ENCODE data around the gene SMAD7.

The SMAD7 gene

DNA sequence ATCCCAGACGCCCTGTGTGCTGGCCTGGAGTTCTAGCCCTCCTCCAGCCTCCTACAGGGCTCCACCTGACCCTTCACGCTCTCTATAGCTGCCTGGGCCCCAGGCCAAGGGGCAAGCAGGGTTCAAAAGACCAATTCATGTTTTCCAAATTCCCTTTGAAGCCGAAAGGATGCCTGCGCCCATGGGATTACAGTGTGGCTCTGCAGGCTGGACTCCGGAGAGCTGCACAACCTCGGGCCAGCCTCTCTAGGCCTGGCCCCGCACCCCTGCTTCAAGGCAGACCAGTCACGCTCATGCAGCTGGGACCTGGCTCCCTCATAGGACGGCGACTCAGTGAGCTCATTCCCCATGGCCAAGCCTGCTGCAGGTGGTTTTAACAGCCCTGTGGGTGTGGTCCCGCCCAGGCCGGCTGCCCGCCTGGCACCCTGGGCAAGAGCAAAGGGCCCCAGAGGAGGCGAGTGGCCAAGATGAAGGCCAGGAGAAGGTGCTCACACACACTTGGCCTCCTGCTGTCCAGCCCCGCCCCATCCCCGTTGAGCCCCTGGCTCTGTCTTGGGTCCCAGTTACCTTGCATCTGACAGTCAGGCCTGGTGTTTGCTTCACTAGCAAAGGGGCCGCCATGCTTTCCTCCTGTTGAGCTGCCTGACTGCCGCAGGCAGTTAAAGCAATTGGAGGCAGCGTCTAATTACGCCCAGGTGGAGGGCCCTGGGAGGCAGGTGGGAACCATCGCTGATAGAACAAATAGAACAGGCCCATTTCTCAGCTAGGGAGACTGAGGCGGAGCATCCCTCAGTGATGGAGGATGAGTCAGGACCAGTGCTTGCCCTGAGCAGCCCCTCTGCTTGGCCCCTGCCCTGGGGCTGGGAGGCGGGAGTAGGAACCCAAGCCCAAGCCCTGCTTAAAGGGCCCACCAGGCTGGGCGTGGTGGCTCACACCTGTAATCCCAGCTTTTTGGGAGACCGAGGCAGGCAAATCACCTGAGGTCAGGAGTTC, 56.9 kb downstream of the SMAD7 start:
- CTCF ChIA-PET: no interaction called here
- TF ChIP-seq CTBP1 (IDR thresholded peaks at IDR 0.05; ENCODE audit: borderline replicate concordance): no peak
- TF ChIP-seq, protein P1, sequence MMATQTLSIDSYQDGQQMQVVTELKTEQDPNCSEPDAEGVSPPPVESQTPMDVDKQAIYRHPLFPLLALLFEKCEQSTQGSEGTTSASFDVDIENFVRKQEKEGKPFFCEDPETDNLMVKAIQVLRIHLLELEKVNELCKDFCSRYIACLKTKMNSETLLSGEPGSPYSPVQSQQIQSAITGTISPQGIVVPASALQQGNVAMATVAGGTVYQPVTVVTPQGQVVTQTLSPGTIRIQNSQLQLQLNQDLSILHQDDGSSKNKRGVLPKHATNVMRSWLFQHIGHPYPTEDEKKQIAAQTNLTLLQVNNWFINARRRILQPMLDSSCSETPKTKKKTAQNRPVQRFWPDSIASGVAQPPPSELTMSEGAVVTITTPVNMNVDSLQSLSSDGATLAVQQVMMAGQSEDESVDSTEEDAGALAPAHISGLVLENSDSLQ (IDR thresholded peaks at IDR 0.05): no peak
- TF ChIP-seq FOXA1 (IDR thresholded peaks at IDR 0.05): no peak
- no peak for DNase-seq (ENCODE audit: extremely low spot score)
- POLR2A ChIA-PET: no interaction called here

DNA sequence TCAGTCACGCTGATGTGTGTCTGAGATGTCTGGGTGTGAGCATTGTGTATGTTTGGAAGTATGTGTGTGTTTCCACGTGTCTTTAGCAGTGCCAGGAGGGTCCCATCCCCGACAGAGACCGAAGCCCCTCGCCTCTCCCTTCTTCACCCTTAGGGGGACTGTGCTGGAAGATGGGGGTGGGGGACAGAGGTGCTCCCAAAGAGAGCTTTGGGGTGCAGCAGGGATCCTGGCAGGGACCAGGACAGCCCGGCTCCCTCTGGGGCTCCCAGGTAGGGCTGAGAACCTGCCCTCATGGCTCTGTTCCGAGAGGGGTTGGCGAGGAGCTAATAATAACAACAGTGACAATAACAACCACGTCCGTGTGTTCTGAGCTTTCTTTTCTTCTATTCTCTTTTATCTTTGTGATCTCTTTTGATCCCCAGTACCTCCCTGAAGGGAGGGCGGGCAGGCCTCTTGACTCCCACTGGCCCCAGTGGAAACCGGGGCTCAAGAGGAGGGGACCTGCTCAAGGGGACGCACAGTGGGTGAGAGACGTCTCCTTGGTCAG, 57.6 kb downstream of the SMAD7 start:
- DNase-seq (ENCODE audit: extremely low spot score): no peak
- POLR2A ChIA-PET: no interaction called here

DNA sequence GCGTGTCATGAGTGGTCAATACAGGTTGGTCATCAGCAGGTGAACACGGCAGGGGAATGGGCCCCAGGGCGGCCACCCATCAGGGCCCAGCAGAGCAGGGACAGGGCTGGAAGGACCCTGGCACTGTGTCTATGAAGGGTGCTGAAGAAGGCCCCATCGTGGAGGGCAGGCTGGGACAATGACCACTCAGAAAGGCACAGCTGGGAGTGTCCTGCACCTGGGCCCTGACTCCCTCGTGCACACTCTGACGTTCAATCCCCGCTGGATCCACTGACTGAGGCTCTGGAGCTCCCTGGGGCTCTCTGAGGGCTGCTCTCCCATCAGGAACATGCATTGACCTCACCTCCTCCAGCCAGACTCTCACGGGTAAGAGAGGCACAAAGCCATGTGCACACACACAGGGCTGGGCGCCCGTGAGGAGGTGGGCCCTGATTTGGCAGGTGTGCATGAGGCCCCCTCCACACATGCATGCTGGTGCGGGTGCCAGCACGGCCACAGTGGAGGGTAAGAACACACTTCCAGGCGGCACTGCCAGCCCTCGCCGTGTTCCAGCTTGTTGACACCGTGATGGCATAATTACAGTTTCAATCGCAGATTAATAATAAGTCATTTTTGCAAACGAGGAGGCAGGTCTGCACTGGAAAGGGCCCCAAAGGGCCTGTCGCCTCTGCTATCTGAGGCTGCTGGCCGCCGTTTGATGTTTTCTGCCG, 58.5 kb downstream of the SMAD7 start:
- no peak for DNase-seq (ENCODE audit: extremely low spot score)
- TF ChIP-seq SP1 (IDR thresholded peaks at IDR 0.05) (no peak), HDGF (IDR thresholded peaks at IDR 0.05; ENCODE audit: borderline replicate concordance) (no peak), FOXA1 (IDR thresholded peaks at IDR 0.05) (no peak), BHLHE40 (IDR thresholded peaks at IDR 0.05; ENCODE audit: borderline replicate concordance) (no peak), NFRKB (IDR thresholded peaks at IDR 0.05) (no peak), ELF4 (IDR thresholded peaks at IDR 0.05) (no peak), CTBP1 (IDR thresholded peaks at IDR 0.05; ENCODE audit: borderline replicate concordance) (no peak), FOXK2 (IDR thresholded peaks at IDR 0.05) (no peak), TARDBP (IDR thresholded peaks at IDR 0.05) (no peak)
- ChIA-PET POLR2A (no interaction called here), CTCF (no interaction called here)

More for the DNA sequence above, 57.6 kb downstream of the SMAD7 start:
- TF ChIP-seq TARDBP (IDR thresholded peaks at IDR 0.05) (no peak), FOXA1 (IDR thresholded peaks at IDR 0.05) (no peak)
- CTCF ChIA-PET: no interaction called here

DNA sequence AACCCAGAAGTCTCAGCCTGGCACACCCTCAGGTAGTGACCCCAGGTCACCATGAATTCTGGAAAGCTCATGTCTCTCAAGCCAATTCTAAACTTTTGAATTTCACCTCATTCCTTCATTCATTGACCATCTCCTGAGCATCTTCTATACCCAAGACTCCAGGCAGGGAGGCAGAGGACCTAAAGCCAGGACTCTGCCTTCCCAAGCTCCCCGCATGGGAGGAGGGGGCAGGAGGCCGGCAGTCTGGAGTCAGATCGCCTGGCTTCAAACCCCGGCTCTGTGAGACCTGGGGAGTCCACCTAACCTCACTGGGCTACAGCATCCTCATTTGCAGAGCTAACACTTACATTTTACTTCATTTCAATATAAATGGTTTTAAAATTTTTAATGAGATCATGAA, 59.0 kb downstream of the SMAD7 start:
- DNase-seq (ENCODE audit: extremely low spot score): no peak
- TF ChIP-seq NFRKB (IDR thresholded peaks at IDR 0.05) (no peak), BHLHE40 (IDR thresholded peaks at IDR 0.05; ENCODE audit: borderline replicate concordance) (no peak), SUZ12 (IDR thresholded peaks at IDR 0.05) (no peak), L3MBTL2 (conservative IDR thresholded peaks at IDR 0.05) (no peak), HDGF (IDR thresholded peaks at IDR 0.05; ENCODE audit: borderline replicate concordance) (no peak), FOXA1 (IDR thresholded peaks at IDR 0.05) (no peak), TARDBP (IDR thresholded peaks at IDR 0.05) (no peak)
- TF ChIP-seq, protein P1 (IDR thresholded peaks at IDR 0.05): no peak
- ChIA-PET POLR2A (no interaction called here), CTCF (no interaction called here)

DNA sequence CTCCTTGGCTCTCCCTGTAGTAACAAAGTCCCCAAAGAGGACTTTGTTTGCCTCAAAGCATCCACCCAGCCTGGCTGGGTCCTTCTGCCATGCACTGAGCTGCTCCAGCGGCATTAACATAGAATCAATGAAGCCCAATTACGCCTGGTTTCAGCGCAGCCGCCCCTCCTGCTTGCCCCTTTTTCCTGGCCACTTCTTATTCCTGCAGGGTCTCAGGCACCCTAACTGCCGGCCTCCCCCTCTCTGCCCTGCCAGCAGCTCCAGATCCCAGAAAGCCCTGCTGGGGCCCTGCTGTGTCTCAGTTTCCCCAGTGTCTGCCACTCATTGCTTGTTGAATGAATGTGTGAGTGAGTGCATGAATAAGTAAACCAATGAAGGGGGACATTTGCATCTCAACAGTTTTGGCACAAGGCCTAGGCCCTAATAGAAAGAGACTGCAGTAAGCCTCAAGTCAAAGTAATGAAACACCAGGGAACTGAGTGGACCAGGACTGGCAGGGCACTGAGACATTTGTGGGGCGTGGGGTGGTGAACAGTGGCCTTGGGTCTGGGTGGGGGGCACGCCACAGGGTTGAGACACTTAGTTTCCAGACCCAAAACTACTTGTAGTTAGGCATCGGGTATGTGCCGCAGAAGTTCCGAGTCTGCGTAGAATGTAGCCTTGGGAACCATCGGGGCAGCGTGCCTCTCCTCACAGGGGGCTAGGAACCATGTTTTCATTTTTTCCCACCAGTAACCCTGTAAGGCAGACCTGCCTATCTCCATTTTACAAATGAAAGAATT, 60.6 kb downstream of the SMAD7 start:
- TF ChIP-seq BHLHE40 (IDR thresholded peaks at IDR 0.05; ENCODE audit: borderline replicate concordance) (no peak), TARDBP (IDR thresholded peaks at IDR 0.05) (no peak), ZNF384 (IDR thresholded peaks at IDR 0.05) (no peak), HDGF (IDR thresholded peaks at IDR 0.05; ENCODE audit: borderline replicate concordance) (no peak), SP1 (IDR thresholded peaks at IDR 0.05) (no peak), FOXK2 (IDR thresholded peaks at IDR 0.05) (no peak), L3MBTL2 (conservative IDR thresholded peaks at IDR 0.05) (no peak), SUZ12 (IDR thresholded peaks at IDR 0.05) (no peak), ARNT (IDR thresholded peaks at IDR 0.05) (no peak), FOXA1 (IDR thresholded peaks at IDR 0.05) (no peak), NFRKB (IDR thresholded peaks at IDR 0.05) (no peak), FOXM1 (IDR thresholded peaks at IDR 0.05; ENCODE audit: borderline replicate concordance) (no peak), CTBP1 (IDR thresholded peaks at IDR 0.05; ENCODE audit: borderline replicate concordance) (no peak), ELF4 (IDR thresholded peaks at IDR 0.05) (no peak)
- TF ChIP-seq, protein P1 (IDR thresholded peaks at IDR 0.05): no peak
- no peak for DNase-seq (ENCODE audit: extremely low spot score)
- ChIA-PET CTCF (no interaction called here), POLR2A (no interaction called here)
